Measurements from ENCODE around the gene YWHAG. TPM values are rescaled to one million over a fixed set of nuclear protein-coding genes. Genes with fewer than 3 reads are reported as not detected.

The YWHAG gene
- total RNA-seq, 1 donor from 2014 or later, result 200 TPM

GRCh38 chr7:76343931-76344321 is 14.9 kb downstream of the YWHAG start:
- no peak overlapping the region for H3K4me3 Mint-ChIP-seq
- no peaks in the 10 kb centered on the region for H3K27me3 Mint-ChIP-seq (ENCODE audit: low read depth)
- H3K9me3 Mint-ChIP-seq, result no peaks in the 10 kb centered on the region
- peaks cover 27% of the 10 kb centered on the region for H3K36me3 Mint-ChIP-seq (ENCODE audit: low read depth)
- no peak for TF ChIP-seq CTCF (conservative IDR thresholded peaks at IDR 0.05)
- H3K27ac Mint-ChIP-seq (ENCODE audit: unreplicated experiment), result no peak overlapping the region
- DNase-seq (ENCODE audit: low read depth, low spot score), result no peak
- peaks cover 37% of the 10 kb centered on the region for H3K4me1 Mint-ChIP-seq

GRCh38 chr7:76343294-76343930 is 15.4 kb downstream of the YWHAG start:
- Mint-ChIP-seq H3K27me3 (ENCODE audit: low read depth) (no peaks in the 10 kb centered on the region), H3K27ac (ENCODE audit: unreplicated experiment) (no peak overlapping the region), H3K36me3 (ENCODE audit: low read depth) (peaks cover 27% of the 10 kb centered on the region), H3K4me3 (no peak overlapping the region), H3K4me1 (peaks cover 39% of the 10 kb centered on the region), H3K9me3 (no peaks in the 10 kb centered on the region)
- TF ChIP-seq CTCF (conservative IDR thresholded peaks at IDR 0.05), result no peak
- DNase-seq (ENCODE audit: low read depth, low spot score), result no peak

- H3K4me1 Mint-ChIP-seq, result peaks cover 36% of the 10 kb centered on the region
- TF ChIP-seq CTCF (conservative IDR thresholded peaks at IDR 0.05), result no peak
- no peaks in the 10 kb centered on the region for H3K27me3 Mint-ChIP-seq (ENCODE audit: low read depth)
- peaks cover 23% of the 10 kb centered on the region for H3K36me3 Mint-ChIP-seq (ENCODE audit: low read depth)
- H3K9me3 Mint-ChIP-seq, result no peaks in the 10 kb centered on the region
- DNase-seq (ENCODE audit: low read depth, low spot score), result no peak
- H3K27ac Mint-ChIP-seq (ENCODE audit: unreplicated experiment), result peak overlapping the region; percentile 58
- H3K4me3 Mint-ChIP-seq, result no peak overlapping the region
These were observed 16.6 kb downstream of the YWHAG start for GRCh38 chr7:76342222-76342621.

- peaks cover 14% of the 10 kb centered on the region for H3K36me3 Mint-ChIP-seq (ENCODE audit: low read depth)
- DNase-seq (ENCODE audit: low read depth, low spot score), result no peak
- H3K27me3 Mint-ChIP-seq (ENCODE audit: low read depth), result no peaks in the 10 kb centered on the region
- TF ChIP-seq CTCF (conservative IDR thresholded peaks at IDR 0.05), result no peak
- H3K9me3 Mint-ChIP-seq, result no peaks in the 10 kb centered on the region
- no peak overlapping the region for H3K4me3 Mint-ChIP-seq
- H3K4me1 Mint-ChIP-seq, result peaks cover 31% of the 10 kb centered on the region
- H3K27ac Mint-ChIP-seq (ENCODE audit: unreplicated experiment), result no peak overlapping the region
These were observed 18.1 kb downstream of the YWHAG start for GRCh38 chr7:76340617-76341131.

- no peak for TF ChIP-seq CTCF (conservative IDR thresholded peaks at IDR 0.05)
- H3K4me1 Mint-ChIP-seq, result peaks cover 31% of the 10 kb centered on the region
These were observed 20.3 kb downstream of the YWHAG start for GRCh38 chr7:76338298-76339084.

More at GRCh38 chr7:76338298-76339084, 20.3 kb downstream of the YWHAG start:
- Mint-ChIP-seq H3K4me3 (no peak overlapping the region), H3K27ac (ENCODE audit: unreplicated experiment) (no peak overlapping the region), H3K9me3 (no peaks in the 10 kb centered on the region), H3K36me3 (ENCODE audit: low read depth) (peaks cover 8% of the 10 kb centered on the region), H3K27me3 (ENCODE audit: low read depth) (no peaks in the 10 kb centered on the region)
- no peak for DNase-seq (ENCODE audit: low read depth, low spot score)
